AG08396 (cell line): ENCODE results near the gene CPNE2.
"Not testable (repeated sequence)": the region's sequence is repeated elsewhere in the genome, so short reads cannot be mapped to it uniquely, and the experiment has no call there.

Experiments used
- DNase-seq: peaks from one replicate; pipeline ENCODE4 v3.0.0; 2012; ENCODE audit warnings: low spot score, mixed read lengths

Gene CPNE2

GRCh38 chr16:57167953-57168352, 75.6 kb downstream of the CPNE2 start:
- DNase-seq: peak; percentile 56

- DNase-seq: no peak
Observed at GRCh38 chr16:57169327-57169726, 76.9 kb downstream of the CPNE2 start.

DNA sequence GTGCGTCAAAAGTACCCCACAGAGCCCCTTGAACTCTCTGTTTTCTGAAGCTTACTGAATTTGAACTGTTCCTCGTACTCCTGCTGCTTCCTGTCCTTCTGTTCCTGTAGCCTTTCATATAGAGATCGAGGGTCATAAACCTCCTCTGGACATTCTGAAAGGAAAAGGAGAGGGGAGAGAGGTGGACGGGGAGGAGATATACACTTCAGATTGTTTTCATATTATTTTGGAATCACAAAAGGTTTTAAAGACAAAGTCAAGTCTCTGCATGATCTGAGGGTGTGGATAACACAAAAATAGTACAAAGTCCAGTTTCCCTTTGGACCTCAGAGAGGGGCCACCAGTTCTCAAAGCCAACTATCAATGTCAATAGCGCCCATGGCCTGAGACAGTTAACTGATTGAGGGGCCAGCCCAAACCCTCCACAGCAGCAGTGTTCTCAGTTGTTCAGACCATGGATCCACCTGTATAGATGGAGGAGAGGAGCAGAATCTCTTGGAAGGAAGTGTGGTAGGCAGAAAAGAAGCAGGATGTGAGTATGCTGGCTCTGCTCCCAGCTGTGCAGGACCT, 80.4 kb downstream of the CPNE2 start:
- DNase-seq: no peak

- no peak for DNase-seq
Observed at GRCh38 chr16:57175896-57176295, 83.5 kb downstream of the CPNE2 start.

DNA sequence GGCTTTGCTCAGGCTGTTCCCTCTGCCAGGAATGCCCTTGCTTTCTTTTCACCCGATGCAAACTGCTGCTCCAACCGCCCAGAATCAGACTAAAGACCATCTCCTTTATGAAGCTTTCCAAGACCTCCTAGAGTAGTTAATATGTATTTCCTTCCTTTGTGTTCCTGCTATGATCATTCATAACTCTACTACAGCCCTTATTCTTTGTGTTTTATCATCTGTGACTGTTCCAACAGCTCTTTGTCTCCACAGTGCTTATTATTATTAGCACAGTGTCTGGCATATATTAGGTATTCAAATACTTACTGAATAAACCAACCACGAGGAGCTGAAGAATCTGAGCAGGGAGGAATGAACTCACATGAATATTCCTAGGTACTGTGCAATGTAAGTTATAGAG, 85.8 kb downstream of the CPNE2 start:
- DNase-seq: no peak

DNA sequence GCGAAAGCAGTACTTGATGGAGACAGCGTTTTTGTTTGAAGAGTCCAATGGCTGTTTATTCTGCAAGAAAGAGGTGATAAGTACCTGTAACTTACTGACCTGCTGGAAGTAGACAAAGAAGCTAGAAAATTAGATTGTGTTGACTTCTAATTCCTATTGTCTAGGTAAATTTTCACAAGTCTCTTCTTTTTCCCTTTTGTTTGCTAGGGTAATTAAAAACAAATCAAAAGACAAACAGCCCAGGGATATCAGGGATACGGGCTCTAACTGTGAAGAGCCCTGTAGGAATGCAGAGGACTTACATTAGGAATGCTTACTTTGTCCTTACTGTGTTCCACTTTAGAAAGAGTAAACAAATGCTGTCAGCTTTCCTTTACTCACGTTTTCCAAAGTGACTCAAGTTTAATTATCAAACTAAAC, 86.4 kb downstream of the CPNE2 start:
- DNase-seq: peak; percentile 62

DNA sequence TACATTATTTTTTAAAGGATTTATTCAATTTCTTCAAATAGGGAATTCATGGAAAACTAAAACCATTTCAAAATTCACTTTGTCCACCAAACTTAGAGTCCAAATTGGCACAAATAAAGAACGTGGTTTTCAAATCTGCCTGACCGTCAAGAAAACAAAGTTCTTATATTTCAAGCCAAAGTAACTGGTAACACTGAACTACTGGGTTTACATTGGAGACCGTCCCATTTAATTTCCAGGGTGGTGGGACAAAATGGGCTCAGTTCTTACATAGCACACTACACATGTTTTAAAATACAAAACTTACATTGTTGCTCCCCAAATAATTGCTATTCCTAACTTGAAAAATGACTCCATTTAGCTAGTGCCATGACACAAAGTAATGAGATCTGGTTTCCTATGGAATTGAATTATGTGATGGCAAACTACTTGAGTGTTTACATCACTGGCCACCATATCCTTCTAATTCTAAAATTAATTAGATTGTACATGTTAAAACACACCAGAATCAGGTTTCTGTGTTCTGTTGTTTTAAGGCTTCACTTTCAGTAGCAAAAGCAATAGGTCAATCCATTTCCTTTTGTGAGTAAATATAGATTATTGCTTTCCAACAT, 86.9 kb downstream of the CPNE2 start:
- DNase-seq: no peak

DNA sequence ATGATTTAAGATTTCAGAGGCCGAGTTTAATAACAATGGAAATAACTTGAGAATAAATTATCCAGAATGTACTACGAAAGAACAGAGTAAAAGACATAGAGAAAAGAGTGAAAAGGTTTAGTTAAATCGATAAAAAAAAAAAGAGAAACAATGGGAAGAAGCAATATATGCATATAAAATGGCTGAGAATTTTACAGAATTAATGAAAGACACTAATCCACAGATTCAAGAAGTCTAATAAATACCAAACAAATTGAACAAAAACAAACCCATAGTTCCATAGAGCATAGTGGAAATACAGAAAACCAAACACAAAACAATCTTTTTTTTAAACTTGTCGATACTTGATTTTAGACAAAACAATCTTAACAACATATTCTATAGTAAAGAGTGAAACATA, 91.7 kb downstream of the CPNE2 start:
- DNase-seq: no peak

DNA sequence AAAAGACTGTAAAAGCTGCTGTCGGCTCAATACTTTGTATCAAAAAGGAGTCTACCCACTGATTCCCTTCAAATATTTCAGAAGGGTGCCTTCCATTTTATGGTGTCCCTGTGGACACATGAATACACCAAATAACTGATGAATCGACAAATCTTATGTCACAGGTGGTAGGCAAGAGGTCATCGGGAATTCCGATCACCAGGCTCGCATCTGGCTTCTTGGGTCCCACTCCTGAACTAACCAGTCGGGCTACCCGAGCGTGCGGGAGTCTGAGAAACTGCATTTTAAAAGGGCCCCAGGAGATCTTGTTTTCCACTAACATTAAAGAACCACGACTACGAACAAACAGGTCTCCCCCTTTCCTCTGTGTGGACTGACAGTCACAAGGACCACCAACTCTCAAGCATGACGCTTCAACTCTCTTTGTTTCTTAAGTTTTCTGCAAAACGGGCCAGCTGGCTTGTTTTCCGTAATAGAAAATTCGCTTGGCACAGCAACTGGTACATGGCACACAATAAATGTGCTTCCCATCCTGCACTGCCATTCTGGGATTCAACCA, 92.6 kb downstream of the CPNE2 start:
- no peak for DNase-seq

DNA sequence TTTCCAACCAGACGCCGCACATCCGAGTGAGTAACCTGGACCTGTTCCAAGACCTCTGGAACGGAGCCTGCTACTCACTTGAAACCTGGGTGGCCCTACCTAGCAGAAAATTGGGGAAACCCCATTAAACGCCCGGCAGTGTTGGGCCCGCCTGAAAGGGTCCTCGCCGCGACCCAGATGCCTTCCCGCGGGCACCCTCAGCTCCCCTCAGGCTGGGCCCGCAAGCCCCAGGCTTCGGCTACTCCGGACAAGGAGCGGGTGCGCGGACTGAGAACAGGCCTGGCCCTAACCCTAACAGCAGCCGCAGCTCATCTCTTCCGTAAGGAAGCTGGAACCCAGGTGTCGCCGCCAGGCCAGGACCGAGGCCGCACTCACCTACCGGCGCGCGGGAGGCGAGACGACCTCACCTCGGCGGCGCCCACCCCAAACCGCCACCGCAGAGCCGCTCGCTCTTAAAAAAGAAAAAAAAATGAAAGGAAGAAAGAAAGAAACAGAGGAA, 93.1 kb downstream of the CPNE2 start:
- peak; percentile 39 for DNase-seq

GRCh38 chr16:57185945-57186871, 93.8 kb downstream of the CPNE2 start, which contains the start of the genes PSME3IP1 and RSPRY1:
Gene PSME3IP1, minus strand, starts transcription at chr16:57186039. Its CDS starts 12,185 bp downstream, at chr16:57173854.
Gene RSPRY1, plus strand, starts transcription at chr16:57186329. Its CDS starts 18,330 bp downstream, at chr16:57204659.
- peak; percentile 100 for DNase-seq

- DNase-seq: no peak
Observed at GRCh38 chr16:57186872-57187854, 94.8 kb downstream of the CPNE2 start.

- DNase-seq: not testable (repeated sequence)
Observed at GRCh38 chr16:57187902-57188710, 95.7 kb downstream of the CPNE2 start.

DNA sequence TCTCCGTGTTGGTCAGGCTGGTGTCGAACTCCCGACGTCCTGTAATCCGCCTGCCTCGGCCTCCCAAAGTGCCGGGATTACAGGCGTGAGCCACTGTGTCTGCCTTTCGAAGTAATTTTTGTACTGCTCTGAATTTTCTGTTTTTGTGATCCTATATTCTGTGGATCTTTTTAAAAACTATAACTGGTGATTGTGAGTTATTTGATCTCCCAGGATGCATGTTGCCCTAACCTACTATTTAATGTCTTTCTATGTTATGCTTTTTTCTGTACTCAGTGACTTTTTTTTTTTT, 96.3 kb downstream of the CPNE2 start:
- DNase-seq: no peak

GRCh38 chr16:57189527-57189926, 97.1 kb downstream of the CPNE2 start:
- DNase-seq: not testable (repeated sequence)

GRCh38 chr16:57190136-57190535, 97.8 kb downstream of the CPNE2 start:
- no peak for DNase-seq

DNA sequence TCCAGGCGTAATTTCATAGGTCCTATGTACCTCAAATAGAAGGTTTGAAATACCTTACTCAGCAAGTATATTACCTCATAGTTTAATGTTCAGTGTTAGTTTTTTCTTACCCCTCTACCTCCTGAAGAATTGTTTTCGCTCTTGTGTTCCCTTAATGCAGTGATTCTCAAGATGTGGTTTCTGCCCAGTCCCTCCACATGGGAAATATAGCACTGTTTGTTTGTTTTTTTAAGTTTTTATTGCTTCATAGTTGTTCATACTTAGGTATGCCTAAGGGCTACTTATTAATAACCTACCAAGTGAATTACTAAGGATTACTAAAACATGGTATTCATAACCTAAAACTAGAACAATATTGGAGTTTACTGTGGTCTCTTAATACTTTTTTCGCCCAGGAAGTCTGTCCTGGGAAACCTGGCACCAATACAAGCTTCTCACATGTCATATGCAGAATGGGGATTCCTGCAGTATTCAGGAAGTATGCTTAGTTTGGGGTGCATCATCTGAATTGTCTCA, 98.7 kb downstream of the CPNE2 start:
- DNase-seq: no peak

- DNase-seq: no peak
Observed at GRCh38 chr16:57192146-57192545, 99.8 kb downstream of the CPNE2 start.

- DNase-seq: no peak
Observed at GRCh38 chr16:57192720-57193486, 100.5 kb downstream of the CPNE2 start.
